NT2/D1 (cell line): ENCODE data around the gene SATB2.

Experiments
- DNase-seq: peaks from one replicate; pipeline ENCODE4 v3.0.0-alpha.2; 2011; ENCODE audit warnings: low read depth, low spot score
- H3K27me3 ChIP-seq: 2 replicates; pipeline ENCODE4 v1.6.0; 2011; ENCODE audit warnings: mild to moderate bottlenecking; ENCODE audit not compliant: insufficient read length, insufficient read depth
- H3K36me3 ChIP-seq: 2 replicates; pipeline ENCODE4 v1.6.1; 2011; ENCODE audit warnings: mild to moderate bottlenecking, low read length, mixed read lengths; ENCODE audit not compliant: insufficient read depth, insufficient read length
- H3K4me1 ChIP-seq: 2 replicates; pipeline ENCODE4 v1.5.1; 2011; ENCODE audit not compliant: insufficient read depth, insufficient read length
- H3K4me3 ChIP-seq: 2 replicates; pipeline ENCODE4 v1.5.1; 2011; ENCODE audit warnings: low read depth; ENCODE audit not compliant: insufficient read length
- H3K9ac ChIP-seq: 2 replicates; pipeline ENCODE4 v1.6.0; 2011; ENCODE audit warnings: low read depth; ENCODE audit not compliant: insufficient read length
- H3K9me3 ChIP-seq: 2 replicates; pipeline ENCODE4 v1.5.1; 2011; ENCODE audit warnings: mild to moderate bottlenecking, low read length; ENCODE audit not compliant: insufficient read depth
- SUZ12 ChIP-seq: IDR thresholded peaks from 2 replicates; pipeline ENCODE4 v1.6.1; 2011; ENCODE audit not compliant: insufficient read length, insufficient read depth; ENCODE audit errors: extremely low read depth
- YY1 ChIP-seq: IDR thresholded peaks from 2 replicates; pipeline ENCODE4 v1.6.1; 2011; ENCODE audit not compliant: insufficient read length, insufficient read depth
- ZNF274 ChIP-seq: IDR thresholded peaks from 2 replicates; pipeline ENCODE4 v1.6.1; 2011; ENCODE audit warnings: mild to moderate bottlenecking, low read depth, low read length

SATB2 gene

GRCh38 chr2:199433204-199433832 is 24.4 kb downstream of the SATB2 start:
- Histone ChIP-seq H3K36me3 (no peaks in the 10 kb centered on the region), H3K4me3 (no peak overlapping the region), H3K27me3 (no peaks in the 10 kb centered on the region), H3K9me3 (no peaks in the 10 kb centered on the region), H3K9ac (no peak overlapping the region), H3K4me1 (no peaks in the 10 kb centered on the region)
- no peak for DNase-seq
- TF ChIP-seq YY1, result no peak
- no peak for TF ChIP-seq ZNF274
- TF ChIP-seq SUZ12, result no peak

DNA sequence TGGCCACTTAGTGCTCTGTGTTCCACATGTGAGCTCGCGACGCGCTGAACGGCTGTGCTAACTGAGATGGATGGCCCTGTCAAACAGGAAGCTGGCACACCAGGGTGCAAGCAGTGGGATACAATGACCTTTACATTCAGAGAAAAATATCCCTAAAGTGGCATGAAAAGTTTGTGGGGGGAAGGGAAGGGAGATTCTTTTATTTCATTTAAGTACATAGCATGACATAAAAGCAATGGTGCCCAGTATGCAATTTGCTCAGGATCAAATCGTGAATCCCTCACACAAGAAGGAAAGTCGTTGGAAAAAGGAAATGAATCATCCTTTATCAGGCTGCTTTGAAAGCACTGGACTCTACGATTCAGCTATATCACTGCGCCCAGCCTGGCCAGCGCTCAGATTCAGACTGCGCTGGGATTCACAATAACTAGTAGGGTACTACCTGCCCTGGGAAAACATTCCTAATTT is 26.0 kb downstream of the SATB2 start:
- no peak for DNase-seq
- no peak overlapping the region for H3K4me3 ChIP-seq
- no peak overlapping the region for H3K9ac ChIP-seq
- no peaks in the 10 kb centered on the region for H3K9me3 ChIP-seq
- H3K36me3 ChIP-seq, result no peaks in the 10 kb centered on the region
- no peaks in the 10 kb centered on the region for H3K4me1 ChIP-seq
- H3K27me3 ChIP-seq, result no peaks in the 10 kb centered on the region
- TF ChIP-seq YY1 (no peak), SUZ12 (no peak)

- H3K9ac ChIP-seq, result no peak overlapping the region
- no peak for DNase-seq
- H3K4me1 ChIP-seq, result no peaks in the 10 kb centered on the region
- no peaks in the 10 kb centered on the region for H3K27me3 ChIP-seq
- no peaks in the 10 kb centered on the region for H3K36me3 ChIP-seq
- TF ChIP-seq ZNF274, result no peak
- TF ChIP-seq SUZ12, result no peak
- TF ChIP-seq YY1, result no peak
- no peaks in the 10 kb centered on the region for H3K9me3 ChIP-seq
- H3K4me3 ChIP-seq, result no peak overlapping the region
These were observed 27.5 kb downstream of the SATB2 start for GRCh38 chr2:199430214-199430613.

DNA sequence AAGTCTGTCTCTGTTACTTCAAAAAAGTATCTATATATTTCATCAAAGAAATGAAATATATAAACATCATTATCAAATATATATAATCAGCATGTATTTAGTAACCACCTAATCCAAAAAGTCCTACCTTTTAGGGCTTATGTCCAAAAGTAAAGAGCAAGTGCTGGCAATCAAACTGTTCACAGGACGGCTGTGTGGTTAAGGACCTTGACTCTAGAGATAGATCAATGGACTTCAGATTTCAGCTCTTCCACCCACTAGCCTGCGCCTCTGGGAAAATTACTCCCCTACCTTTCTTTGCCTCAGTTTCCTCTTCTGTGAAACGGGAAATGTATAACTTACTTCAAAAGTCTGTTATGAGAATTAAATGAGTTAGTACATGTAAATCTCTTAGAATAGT is 29.4 kb downstream of the SATB2 start:
- H3K4me3 ChIP-seq, result no peak overlapping the region
- TF ChIP-seq ZNF274 (no peak), YY1 (no peak)
- H3K9ac ChIP-seq, result no peak overlapping the region
- no peaks in the 10 kb centered on the region for H3K9me3 ChIP-seq
- DNase-seq, result no peak
- H3K36me3 ChIP-seq, result no peaks in the 10 kb centered on the region
- H3K4me1 ChIP-seq, result no peaks in the 10 kb centered on the region
- no peaks in the 10 kb centered on the region for H3K27me3 ChIP-seq

GRCh38 chr2:199424160-199424559 is 33.6 kb downstream of the SATB2 start:
- Histone ChIP-seq H3K4me1 (no peaks in the 10 kb centered on the region), H3K9ac (no peak overlapping the region), H3K9me3 (no peaks in the 10 kb centered on the region), H3K4me3 (no peak overlapping the region), H3K36me3 (no peaks in the 10 kb centered on the region), H3K27me3 (no peaks in the 10 kb centered on the region)
- DNase-seq, result no peak
- TF ChIP-seq YY1 (no peak), ZNF274 (no peak)

GRCh38 chr2:199419428-199419827 is 38.3 kb downstream of the SATB2 start:
- Histone ChIP-seq H3K27me3 (no peaks in the 10 kb centered on the region), H3K36me3 (no peaks in the 10 kb centered on the region), H3K9me3 (no peaks in the 10 kb centered on the region), H3K4me3 (no peak overlapping the region), H3K9ac (no peak overlapping the region), H3K4me1 (no peaks in the 10 kb centered on the region)
- TF ChIP-seq ZNF274 (no peak), SUZ12 (no peak), YY1 (no peak)
- DNase-seq, result no peak

GRCh38 chr2:199414465-199414864 is 43.3 kb downstream of the SATB2 start:
- Histone ChIP-seq H3K36me3 (no peaks in the 10 kb centered on the region), H3K9ac (no peak overlapping the region), H3K27me3 (no peaks in the 10 kb centered on the region), H3K9me3 (no peaks in the 10 kb centered on the region), H3K4me3 (no peak overlapping the region), H3K4me1 (no peaks in the 10 kb centered on the region)
- DNase-seq, result no peak
- TF ChIP-seq YY1 (no peak), SUZ12 (no peak), ZNF274 (no peak)

DNA sequence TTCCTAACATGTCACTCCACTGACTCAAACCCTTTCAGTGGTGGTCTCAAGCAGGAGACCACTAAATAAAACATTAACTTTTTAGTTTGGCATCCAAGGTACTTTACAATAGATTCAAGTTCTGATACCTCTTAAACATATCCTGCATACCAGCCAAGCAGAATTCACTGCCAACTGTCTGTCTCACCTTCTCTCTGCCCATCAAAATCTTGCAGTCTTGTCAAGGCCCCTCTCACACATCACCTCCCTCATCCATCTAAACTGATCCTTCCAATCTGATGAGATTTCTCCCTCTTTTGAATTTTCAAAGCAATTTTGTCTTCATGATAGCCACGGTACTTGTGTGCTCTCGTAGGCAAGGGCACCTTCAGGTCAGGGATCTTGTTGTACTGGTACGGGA is 43.7 kb downstream of the SATB2 start:
- DNase-seq, result no peak
- Histone ChIP-seq H3K9ac (no peak overlapping the region), H3K36me3 (no peaks in the 10 kb centered on the region), H3K4me1 (no peaks in the 10 kb centered on the region), H3K9me3 (no peaks in the 10 kb centered on the region), H3K4me3 (no peak overlapping the region), H3K27me3 (no peaks in the 10 kb centered on the region)
- no peak for TF ChIP-seq SUZ12
- TF ChIP-seq ZNF274, result no peak
- no peak for TF ChIP-seq YY1
